Measurements from ENCODE around the gene NDUFB10. TPM values are rescaled to one million over a fixed set of nuclear protein-coding genes. Genes with fewer than 3 reads are reported as not detected.

NDUFB10 gene
- polyA plus RNA-seq, 1 of the 3 experiments (the other 2 are of a cell fraction), result 468 TPM

DNA sequence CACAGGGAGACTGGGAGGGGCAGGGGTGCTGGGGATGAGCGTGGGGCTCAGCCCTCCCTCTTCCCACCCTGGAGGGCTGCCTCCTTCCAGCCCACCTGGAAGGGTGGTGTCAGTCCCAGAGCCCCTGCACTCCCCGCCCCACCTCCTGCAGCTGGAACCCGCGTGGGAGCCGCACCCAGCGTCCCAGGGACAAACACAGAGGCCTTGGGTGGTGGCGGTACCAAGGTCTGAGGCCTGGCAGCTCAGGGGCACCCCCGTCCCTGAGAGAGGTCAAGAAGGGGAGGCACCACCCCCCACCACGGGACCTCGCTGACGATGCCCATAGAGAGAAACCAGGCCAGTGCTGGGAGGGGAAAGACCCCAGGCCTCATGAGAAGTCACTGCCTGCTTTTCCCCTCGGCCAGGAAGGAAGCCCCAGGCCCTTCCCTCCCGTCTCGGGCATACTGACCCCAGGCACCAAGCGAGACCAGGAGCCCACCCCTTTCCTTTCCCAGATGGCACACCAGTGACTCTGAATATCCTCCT is 45.2 kb upstream of the NDUFB10 start:
- H3K4me3 ChIP-seq (ENCODE audit: low read depth in 2 of 2, low read length in 1 of 2), result no peak overlapping the region
- H3K4me2 ChIP-seq, result no peak overlapping the region
- H3K27me3 ChIP-seq (ENCODE audit: insufficient read depth), result peaks cover 28% of the 10 kb centered on the region
- CTCF ChIA-PET, result interaction anchor here (1.2 kb wide), 1 partner anchor 15 kb away, joined by 6 read pairs; no protein-coding TSS in a partner anchor
- no peak for TF ChIP-seq FOXJ3 (CRISPR knock-in tag; IDR thresholded peaks at IDR 0.05)
- TF ChIP-seq MEF2A (IDR thresholded peaks at IDR 0.05; ENCODE audit: borderline replicate concordance, low read depth), result no peak
- TF ChIP-seq SIN3A (IDR thresholded peaks at IDR 0.05; ENCODE audit: borderline replicate concordance, low read depth, low read length), result no peak
- WGBS (ENCODE audit: low lambda C conversion rate), result 46% methylated on average over 3 of the region's 15 CpGs
- H3K9me2 ChIP-seq, result no peaks in the 10 kb centered on the region
- no peak for DNase-seq
- no peaks in the 10 kb centered on the region for H3F3A ChIP-seq (replicated peaks; ENCODE audit: insufficient read depth)
- no peaks in the 10 kb centered on the region for H3K36me3 ChIP-seq (replicated peaks in 1 of 2; ENCODE audit: control insufficient read depth in 1 of 2, insufficient read depth in 2 of 2, low read length in 1 of 2)
- POLR2A ChIA-PET, result no interaction called here
- no peak overlapping the region for H2AFZ ChIP-seq (ENCODE audit: low read depth)
- no peaks in the 10 kb centered on the region for H3K9me3 ChIP-seq
- H3K4me1 ChIP-seq (ENCODE audit: control insufficient read depth in 1 of 2, insufficient read depth in 2 of 2, low read depth in 1 of 2, low read length in 1 of 2), result peaks cover 0 to 15% of the 10 kb centered on the region in 2 experiments; a peak in 1 of 4 replicates
- H3K9ac ChIP-seq, result no peak overlapping the region
- H3K27ac ChIP-seq (ENCODE audit: low read depth in 2 of 2, low read length in 1 of 2), result no peak overlapping the region
- H4K20me1 ChIP-seq (ENCODE audit: insufficient read depth), result no peaks in the 10 kb centered on the region
- H3K79me2 ChIP-seq (ENCODE audit: insufficient read depth), result no peaks in the 10 kb centered on the region

DNA sequence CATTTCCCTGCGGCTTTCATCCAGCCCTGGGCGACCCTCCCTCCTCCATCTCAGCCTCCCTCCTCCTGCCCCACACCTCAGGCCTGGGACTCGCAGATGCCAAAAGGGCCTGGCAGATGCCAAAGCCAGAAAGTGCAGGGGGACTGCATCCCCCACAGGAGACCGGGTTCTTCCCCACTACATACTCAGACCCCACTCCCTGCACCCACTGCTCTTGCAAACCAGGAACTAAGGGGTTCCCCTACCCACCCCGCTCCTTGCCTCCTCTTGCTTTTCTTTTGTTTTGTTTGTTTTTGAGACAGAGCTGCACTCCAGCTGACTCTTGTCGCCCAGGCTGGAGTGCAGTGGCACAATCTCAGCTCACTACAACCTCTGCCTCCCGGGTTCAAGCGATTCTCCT is 44.4 kb upstream of the NDUFB10 start:
- WGBS (ENCODE audit: low lambda C conversion rate), result 70% methylated on average over 8 of the region's 8 CpGs
- CTCF ChIA-PET, result interaction anchor here (5.2 kb wide), 1 partner anchor 14 kb away, joined by 38 read pairs; no protein-coding TSS in a partner anchor
- Histone ChIP-seq H3K9me2 (no peaks in the 10 kb centered on the region), H3K4me2 (no peak overlapping the region), H3K9me3 (no peaks in the 10 kb centered on the region), H3K4me1 (ENCODE audit: control insufficient read depth in 1 of 2, insufficient read depth in 2 of 2, low read depth in 1 of 2, low read length in 1 of 2) (peaks cover 0 to 13% of the 10 kb centered on the region in 2 experiments; a peak in 1 of 4 replicates), H3K36me3 (replicated peaks in 1 of 2; ENCODE audit: control insufficient read depth in 1 of 2, insufficient read depth in 2 of 2, low read length in 1 of 2) (no peaks in the 10 kb centered on the region), H3K27ac (ENCODE audit: low read depth in 2 of 2, low read length in 1 of 2) (no peak overlapping the region), H3F3A (replicated peaks; ENCODE audit: insufficient read depth) (no peaks in the 10 kb centered on the region), H3K27me3 (ENCODE audit: insufficient read depth) (peaks cover 36% of the 10 kb centered on the region), H4K20me1 (ENCODE audit: insufficient read depth) (no peaks in the 10 kb centered on the region), H2AFZ (ENCODE audit: low read depth) (no peak overlapping the region), H3K79me2 (ENCODE audit: insufficient read depth) (no peaks in the 10 kb centered on the region), H3K9ac (no peak overlapping the region), H3K4me3 (ENCODE audit: low read depth in 2 of 2, low read length in 1 of 2) (no peak overlapping the region)
- POLR2A ChIA-PET, result no interaction called here
- no peak for DNase-seq
- no peak for TF ChIP-seq YY1 (IDR thresholded peaks at IDR 0.05; ENCODE audit: low read depth)
- no peak for TF ChIP-seq TAF1 (IDR thresholded peaks at IDR 0.05; ENCODE audit: borderline replicate concordance, low read depth, low read length)
- TF ChIP-seq CHD2 (IDR thresholded peaks at IDR 0.05; ENCODE audit: low read length, partially characterized antibody), result no peak
- TF ChIP-seq JUND (IDR thresholded peaks at IDR 0.05), result no peak
- TF ChIP-seq, protein P1, sequence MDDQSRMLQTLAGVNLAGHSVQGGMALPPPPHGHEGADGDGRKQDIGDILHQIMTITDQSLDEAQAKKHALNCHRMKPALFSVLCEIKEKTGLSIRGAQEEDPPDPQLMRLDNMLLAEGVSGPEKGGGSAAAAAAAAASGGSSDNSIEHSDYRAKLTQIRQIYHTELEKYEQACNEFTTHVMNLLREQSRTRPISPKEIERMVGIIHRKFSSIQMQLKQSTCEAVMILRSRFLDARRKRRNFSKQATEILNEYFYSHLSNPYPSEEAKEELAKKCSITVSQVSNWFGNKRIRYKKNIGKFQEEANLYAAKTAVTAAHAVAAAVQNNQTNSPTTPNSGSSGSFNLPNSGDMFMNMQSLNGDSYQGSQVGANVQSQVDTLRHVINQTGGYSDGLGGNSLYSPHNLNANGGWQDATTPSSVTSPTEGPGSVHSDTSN (IDR thresholded peaks at IDR 0.05), result no peak
- TF ChIP-seq, protein P2, sequence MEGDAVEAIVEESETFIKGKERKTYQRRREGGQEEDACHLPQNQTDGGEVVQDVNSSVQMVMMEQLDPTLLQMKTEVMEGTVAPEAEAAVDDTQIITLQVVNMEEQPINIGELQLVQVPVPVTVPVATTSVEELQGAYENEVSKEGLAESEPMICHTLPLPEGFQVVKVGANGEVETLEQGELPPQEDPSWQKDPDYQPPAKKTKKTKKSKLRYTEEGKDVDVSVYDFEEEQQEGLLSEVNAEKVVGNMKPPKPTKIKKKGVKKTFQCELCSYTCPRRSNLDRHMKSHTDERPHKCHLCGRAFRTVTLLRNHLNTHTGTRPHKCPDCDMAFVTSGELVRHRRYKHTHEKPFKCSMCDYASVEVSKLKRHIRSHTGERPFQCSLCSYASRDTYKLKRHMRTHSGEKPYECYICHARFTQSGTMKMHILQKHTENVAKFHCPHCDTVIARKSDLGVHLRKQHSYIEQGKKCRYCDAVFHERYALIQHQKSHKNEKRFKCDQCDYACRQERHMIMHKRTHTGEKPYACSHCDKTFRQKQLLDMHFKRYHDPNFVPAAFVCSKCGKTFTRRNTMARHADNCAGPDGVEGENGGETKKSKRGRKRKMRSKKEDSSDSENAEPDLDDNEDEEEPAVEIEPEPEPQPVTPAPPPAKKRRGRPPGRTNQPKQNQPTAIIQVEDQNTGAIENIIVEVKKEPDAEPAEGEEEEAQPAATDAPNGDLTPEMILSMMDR (IDR thresholded peaks at IDR 0.05), result no peak
- TF ChIP-seq TEAD4 (IDR thresholded peaks at IDR 0.05; ENCODE audit: borderline replicate concordance, insufficient read depth), result no peak
- TF ChIP-seq FOXM1 (IDR thresholded peaks at IDR 0.05; ENCODE audit: low read depth), result no peak
